Suprapubic skin (tissue), 3 donors: Measurements from ENCODE around the gene SLC19A2.

Experiments used
- POLR2AphosphoS5 ChIP-seq, 3 donors: sonication (generic); formaldehyde crosslinking; IDR thresholded peaks; one replicate each; pipeline ENCODE4 v1.6.1; 2017; ENCODE audit warnings: antibody characterized with exemption in 3 of 3
- TF ChIP-seq, protein P1 (sequence below), 2 donors: fragments of 200-600 bp in 1 of 2; fragments of 450-650 bp in 1 of 2; sonication (generic) in 1 of 2; IDR thresholded peaks; one replicate each; pipeline ENCODE4 v1.5.1; 2016 to 2019; ENCODE audit warnings: antibody characterized with exemption in 2 of 2, mild to moderate bottlenecking in 1 of 2, moderate library complexity in 1 of 2

GRCh38 chr1:169472738-169473137, 13.0 kb downstream of the SLC19A2 start:
- TF ChIP-seq, protein P1, sequence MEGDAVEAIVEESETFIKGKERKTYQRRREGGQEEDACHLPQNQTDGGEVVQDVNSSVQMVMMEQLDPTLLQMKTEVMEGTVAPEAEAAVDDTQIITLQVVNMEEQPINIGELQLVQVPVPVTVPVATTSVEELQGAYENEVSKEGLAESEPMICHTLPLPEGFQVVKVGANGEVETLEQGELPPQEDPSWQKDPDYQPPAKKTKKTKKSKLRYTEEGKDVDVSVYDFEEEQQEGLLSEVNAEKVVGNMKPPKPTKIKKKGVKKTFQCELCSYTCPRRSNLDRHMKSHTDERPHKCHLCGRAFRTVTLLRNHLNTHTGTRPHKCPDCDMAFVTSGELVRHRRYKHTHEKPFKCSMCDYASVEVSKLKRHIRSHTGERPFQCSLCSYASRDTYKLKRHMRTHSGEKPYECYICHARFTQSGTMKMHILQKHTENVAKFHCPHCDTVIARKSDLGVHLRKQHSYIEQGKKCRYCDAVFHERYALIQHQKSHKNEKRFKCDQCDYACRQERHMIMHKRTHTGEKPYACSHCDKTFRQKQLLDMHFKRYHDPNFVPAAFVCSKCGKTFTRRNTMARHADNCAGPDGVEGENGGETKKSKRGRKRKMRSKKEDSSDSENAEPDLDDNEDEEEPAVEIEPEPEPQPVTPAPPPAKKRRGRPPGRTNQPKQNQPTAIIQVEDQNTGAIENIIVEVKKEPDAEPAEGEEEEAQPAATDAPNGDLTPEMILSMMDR (IDR thresholded peaks at IDR 0.05), result no peak
- TF ChIP-seq POLR2AphosphoS5 (IDR thresholded peaks at IDR 0.05), result no peak
